Posterior vena cava (tissue), 2 donors: Measurements from ENCODE around the gene ATP11A. TPM values are rescaled to one million over a fixed set of nuclear protein-coding genes. Genes with fewer than 3 reads are reported as not detected.

Source experiments
- DNase-seq: peaks from one replicate; pipeline ENCODE4 v3.0.0-alpha.2; 2020; ENCODE audit warnings: low spot score
- intact Hi-C, 2 donors: fragments of 100-400 bp; cut with DNase I; formaldehyde crosslinking; loops; one replicate each; pipeline versions ENCODE4 v1.14.1 to v1.14.2; 2022 to 2023
- total RNA-seq, 2 donors: library from RNA; stranded (reverse); fragmentation: NEBNext Ultra II Directional; extraction: Animal tissue kit (Norgen Biotek cat#: 25700); gene quantifications; one replicate each; pipeline ENCODE4 v1.2.1, GENCODE V29; 2021
- donor health status: DM: yes; HTN: yes; CAD: no.
- donor health status: DM: yes; HTN: yes; CAD: no.

The ATP11A gene
- total RNA-seq, 2 donors from 2014 or later = 52.4 to 55.5 TPM

- DNase-seq = peak; percentile 70
- intact Hi-C loops = no loop called here
Measured at GRCh38 chr13:112896736-112897602, 207.1 kb downstream of the ATP11A start.

DNA sequence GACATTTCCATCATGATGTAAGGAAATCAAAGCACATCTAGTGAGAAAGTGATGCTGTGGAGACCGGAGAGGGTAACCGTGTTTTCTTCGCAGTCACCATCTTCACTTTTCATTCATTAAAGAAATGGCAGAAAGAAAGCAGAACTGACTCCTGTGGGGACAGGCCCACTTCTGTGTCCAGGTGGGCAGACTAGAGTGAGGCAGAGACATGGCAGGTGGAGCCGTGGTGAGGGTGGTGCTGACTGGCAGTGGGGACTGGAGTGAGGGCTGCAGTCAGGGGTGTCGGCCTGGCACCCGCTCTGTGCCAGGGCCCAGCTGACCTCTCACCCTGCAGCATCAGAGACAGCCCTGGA, 207.7 kb downstream of the ATP11A start:
- intact Hi-C loops = no loop called here
- DNase-seq = no peak

DNA sequence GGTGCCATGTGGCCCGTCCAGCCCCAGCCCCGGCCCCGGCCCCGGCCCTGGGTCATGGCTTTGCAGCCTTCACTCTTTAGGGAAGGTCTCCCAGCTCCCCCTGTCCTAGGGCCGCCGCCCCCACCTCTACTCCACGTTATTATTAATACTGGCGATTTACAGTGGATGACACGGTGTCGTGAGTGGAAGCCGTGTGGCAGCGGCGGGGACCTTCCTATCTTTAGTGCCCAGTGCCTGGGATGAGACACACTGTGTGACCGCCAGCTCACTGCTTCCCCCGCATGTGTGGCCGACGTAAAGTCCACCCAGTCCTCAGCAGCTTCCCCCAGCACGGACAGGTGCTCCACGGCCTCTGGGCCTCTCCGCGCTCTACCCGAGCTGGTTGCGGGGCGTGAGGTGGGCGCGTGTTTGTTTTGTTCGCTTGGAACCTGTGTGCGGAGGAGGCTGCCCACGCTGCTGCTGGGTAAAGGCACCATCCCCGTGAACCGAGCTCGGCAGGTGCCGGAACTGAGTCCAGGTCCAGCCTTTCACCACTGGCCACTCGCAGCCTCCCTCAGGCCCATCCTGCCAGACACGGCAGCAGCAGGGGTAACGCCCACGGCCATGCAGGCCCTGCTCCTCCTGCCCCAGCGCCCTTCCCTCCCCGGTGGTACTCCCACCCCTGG, 208.2 kb downstream of the ATP11A start:
- intact Hi-C loops = no loop called here
- DNase-seq = peak; percentile 80

- intact Hi-C loops = no loop called here
- DNase-seq = peak; percentile 73
Measured at GRCh38 chr13:112898621-112899280, 208.9 kb downstream of the ATP11A start.

GRCh38 chr13:112899281-112900225, 209.7 kb downstream of the ATP11A start:
- DNase-seq = no peak
- intact Hi-C loops = no loop called here

- intact Hi-C loops = no loop called here
- no peak for DNase-seq
Measured at GRCh38 chr13:112900226-112900600, 210.4 kb downstream of the ATP11A start.

DNA sequence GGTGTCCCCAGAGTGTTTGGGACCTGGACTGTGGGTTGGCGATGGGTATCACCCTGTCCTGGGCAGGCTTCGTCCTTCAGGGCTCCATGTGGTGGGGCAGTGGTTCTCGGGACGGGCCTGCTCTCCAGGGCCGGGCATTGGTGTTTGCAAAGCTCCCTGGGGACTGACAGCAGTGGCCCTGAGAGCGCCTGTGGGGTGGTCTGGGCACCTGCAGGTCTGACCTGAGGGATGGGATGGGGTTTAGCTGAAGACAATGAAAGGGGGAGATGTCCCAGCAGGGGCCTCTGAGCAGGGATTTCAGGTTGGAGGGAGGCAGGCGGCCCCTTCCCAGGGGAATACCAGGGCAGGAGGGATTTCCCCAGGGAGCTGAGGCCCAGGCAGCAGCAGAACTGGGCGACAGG, 210.9 kb downstream of the ATP11A start:
- intact Hi-C loops = no loop called here

DNA sequence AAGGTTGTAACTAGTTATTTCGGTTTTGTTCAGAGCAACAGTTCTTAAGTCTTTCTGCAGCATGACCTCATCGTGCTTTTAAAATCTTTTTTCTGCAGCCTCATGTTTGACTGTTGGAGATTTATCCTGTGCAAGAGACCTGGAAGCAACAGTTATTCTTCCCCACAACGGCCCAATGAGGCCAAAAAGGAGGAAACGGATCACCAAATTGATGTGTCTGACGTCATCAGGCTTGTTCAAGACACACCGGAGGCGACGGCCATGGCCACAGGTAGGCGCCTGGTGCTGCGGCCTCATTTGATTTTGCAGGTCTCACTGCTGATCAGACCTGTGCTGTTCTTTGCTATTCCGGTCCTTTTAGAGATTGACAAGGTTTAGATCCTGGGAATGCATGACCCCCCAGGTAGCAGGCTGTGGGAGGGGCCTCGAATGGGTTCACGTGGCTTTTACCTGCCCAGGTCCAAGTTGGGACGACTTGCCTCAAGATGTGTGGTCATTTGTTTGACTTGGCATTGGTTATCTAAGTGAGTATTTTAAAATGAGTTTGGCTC, 212.3 kb downstream of the ATP11A start:
- DNase-seq = no peak
- intact Hi-C loops = no loop called here

More for the DNA sequence above, 210.9 kb downstream of the ATP11A start:
- peak; percentile 80 for DNase-seq

DNA sequence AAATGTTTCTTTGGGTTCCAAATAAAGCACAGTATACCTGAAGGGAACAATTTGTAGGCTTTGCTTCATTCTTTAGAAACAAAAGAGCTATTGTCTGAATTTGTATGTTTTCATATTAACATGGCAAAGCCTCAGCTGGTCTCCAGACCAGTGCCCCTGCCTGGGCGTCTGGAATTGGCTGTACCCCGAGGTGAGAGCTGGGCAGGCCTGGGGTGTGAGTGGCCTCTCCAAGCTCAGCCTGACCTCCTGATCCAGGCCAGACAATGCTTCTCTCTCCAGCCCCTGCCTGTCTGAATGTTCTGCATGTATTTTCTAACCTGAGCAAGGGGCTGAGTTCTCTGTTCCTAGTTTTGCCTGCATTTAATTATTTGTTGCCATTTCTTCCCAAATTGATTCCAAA, 212.8 kb downstream of the ATP11A start:
- intact Hi-C loops = no loop called here
- DNase-seq = no peak

- DNase-seq = peak; percentile 63
Measured at GRCh38 chr13:112903071-112903577, 213.3 kb downstream of the ATP11A start.

DNA sequence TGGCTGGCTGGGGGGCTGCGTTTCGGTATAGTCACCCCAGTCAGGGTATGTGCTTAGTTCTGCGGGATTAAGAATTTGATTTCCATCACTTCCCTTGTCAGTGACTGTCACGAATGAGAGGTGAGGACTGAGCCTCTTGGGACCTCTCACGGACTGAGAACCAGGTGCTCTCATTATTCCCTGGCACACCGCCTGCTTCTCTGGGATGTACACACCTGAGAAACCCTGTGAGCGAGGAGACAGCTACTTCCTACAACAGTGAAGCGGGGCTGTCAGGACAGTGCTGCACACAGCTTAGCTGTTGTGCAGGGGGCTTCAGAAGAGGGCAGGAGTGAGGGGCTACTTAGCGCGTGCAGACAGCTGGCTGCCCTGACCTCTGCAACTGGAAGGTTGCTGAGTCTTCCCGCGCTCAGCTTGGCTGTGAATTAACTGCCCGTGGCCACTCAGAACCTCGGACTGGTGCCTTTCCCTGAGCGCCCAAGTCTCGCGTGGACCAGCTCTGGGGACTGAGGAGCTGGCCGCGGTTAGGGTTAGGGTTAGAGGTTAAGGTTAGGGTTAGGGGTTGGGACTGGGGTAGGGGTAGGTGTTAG, 213.9 kb downstream of the ATP11A start:
- peak; percentile 48 for DNase-seq
- intact Hi-C loops = no loop called here

More at GRCh38 chr13:112903071-112903577, 213.3 kb downstream of the ATP11A start:
- intact Hi-C loops = no loop called here

GRCh38 chr13:112904436-112904960, 214.7 kb downstream of the ATP11A start:
- DNase-seq = peak; percentile 56
- intact Hi-C loops = no loop called here

GRCh38 chr13:112905086-112905485, 215.2 kb downstream of the ATP11A start:
- intact Hi-C loops = no loop called here
- no peak for DNase-seq

DNA sequence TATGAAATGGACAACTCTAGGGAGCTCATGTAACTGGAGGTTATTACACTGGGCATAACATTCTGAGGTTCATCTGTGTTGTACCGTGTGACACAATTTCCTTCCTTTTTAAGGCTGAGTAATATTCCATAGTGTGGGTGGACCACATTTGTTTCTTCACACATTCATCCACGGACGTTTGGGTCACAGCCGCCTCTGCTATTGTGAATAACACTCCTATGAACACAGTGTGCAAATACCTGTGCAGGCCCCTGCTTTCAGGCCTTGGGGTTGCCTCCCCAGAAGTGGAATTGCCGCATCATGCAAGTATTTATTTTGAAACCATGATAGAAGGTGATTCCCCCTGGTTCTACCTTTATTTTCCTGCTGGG, 215.8 kb downstream of the ATP11A start:
- intact Hi-C loops = no loop called here
- DNase-seq = no peak

GRCh38 chr13:112905990-112906641, 216.3 kb downstream of the ATP11A start:
- no peak for DNase-seq
- intact Hi-C loops = no loop called here

GRCh38 chr13:112907286-112907685, 217.4 kb downstream of the ATP11A start:
- no peak for DNase-seq
- intact Hi-C loops = no loop called here

DNA sequence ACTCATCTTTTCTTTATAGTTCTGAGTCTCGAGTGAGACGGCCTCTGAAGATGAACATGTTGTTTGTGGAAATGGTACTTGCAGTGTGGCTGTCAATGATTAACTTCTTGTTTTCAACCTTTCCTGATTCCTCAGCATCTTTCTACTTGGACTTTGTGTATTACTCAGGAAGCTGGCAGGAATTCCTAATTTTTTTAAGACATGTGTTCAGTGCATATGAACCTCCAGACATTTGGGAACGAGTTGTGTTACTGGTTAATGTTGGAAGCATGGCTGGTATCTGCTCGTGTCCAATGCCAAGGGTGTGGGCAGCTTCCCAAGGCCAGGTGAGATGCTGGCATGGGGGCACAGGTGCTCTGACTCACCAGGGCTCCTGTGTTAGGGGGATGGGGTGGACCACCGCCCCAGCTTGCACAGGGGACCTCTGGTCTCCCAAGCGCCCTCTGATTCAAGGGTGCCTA, 218.1 kb downstream of the ATP11A start:
- intact Hi-C loops = no loop called here
- no peak for DNase-seq

GRCh38 chr13:112908342-112908741, 218.5 kb downstream of the ATP11A start:
- intact Hi-C loops = no loop called here
- DNase-seq = no peak
